ENCODE results near the gene GABRG3.

- TF ChIP-seq CTCF (IDR thresholded peaks at IDR 0.05; ENCODE audit: extremely low read depth in 1 of 2, insufficient read depth in 1 of 2, low read depth in 1 of 2, low read length in 2 of 2) (no peak), POLR2AphosphoS5 (IDR thresholded peaks at IDR 0.05; ENCODE audit: insufficient read depth, low read depth, low read length) (no peak), POLR2A (IDR thresholded peaks at IDR 0.05; ENCODE audit: low read depth, low read length) (no peak), JUN (IDR thresholded peaks at IDR 0.05; ENCODE audit: borderline replicate concordance, insufficient read depth, insufficient read length, low read depth) (no peak), EZH2 (IDR thresholded peaks at IDR 0.05; ENCODE audit: borderline replicate concordance, low read depth, low read length, severe bottlenecking) (no peak), FOS (IDR thresholded peaks at IDR 0.05; ENCODE audit: borderline replicate concordance, insufficient read depth, low read length) (no peak), GATA2 (IDR thresholded peaks at IDR 0.05; ENCODE audit: insufficient read depth, insufficient read length, low read depth, low read length) (no peak), MYC (IDR thresholded peaks at IDR 0.05; ENCODE audit: low read depth, low read length) (no peak)
- TF ChIP-seq, protein P1, sequence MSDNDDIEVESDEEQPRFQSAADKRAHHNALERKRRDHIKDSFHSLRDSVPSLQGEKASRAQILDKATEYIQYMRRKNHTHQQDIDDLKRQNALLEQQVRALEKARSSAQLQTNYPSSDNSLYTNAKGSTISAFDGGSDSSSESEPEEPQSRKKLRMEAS (IDR thresholded peaks at IDR 0.05; ENCODE audit: insufficient read depth, insufficient read length), result no peak
Measured at GRCh38 chr15:27166917-27167316, 195.9 kb downstream of the GABRG3 start.

Measured in endothelial cell of umbilical vein (primary cell).